Adrenal gland (tissue), 5 donors: ENCODE measurements around the gene DCP1A.

Source experiments
- POLR2A ChIP-seq, 2 donors: fragments of 450-650 bp; IDR thresholded peaks; one replicate each; pipeline ENCODE4 v1.6.1; 2017; ENCODE audit warnings: antibody characterized with exemption in 2 of 2, mild to moderate bottlenecking in 2 of 2, moderate library complexity in 1 of 2
- TF ChIP-seq, protein P1 (sequence below), 6 experiments: fragments of 450-650 bp in 4 of 6; fragments of 200-600 bp in 2 of 6; sonication (generic) in 1 of 6; IDR thresholded peaks; 1 replicate in 5 of 6; 2 replicates in 1 of 6; pipeline versions ENCODE4 v1.5.1 to v1.8.0; 2016 to 2021; ENCODE audit warnings: antibody characterized with exemption in 6 of 6, mild to moderate bottlenecking in 2 of 6, moderate library complexity in 1 of 6
- donor health status: DM: no; HTN: no; CAD: no.

DNA sequence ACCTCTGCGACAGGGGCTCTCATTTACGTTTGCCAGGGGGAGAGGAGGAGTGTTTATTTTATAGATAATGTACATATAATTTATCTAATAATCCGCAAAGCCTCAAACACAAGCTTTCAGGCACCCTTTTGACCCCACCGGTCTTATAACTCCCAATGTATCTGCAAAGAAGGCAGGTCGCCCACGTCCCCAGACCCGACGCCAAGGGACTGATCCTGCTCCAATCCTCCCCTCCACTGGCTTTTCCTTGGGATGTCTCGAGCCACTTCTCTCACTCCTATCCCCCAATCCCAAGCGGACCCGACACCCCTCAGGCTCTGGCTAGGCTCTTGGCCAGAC is 452 bp downstream of the DCP1A start:
- TF ChIP-seq, protein P1, sequence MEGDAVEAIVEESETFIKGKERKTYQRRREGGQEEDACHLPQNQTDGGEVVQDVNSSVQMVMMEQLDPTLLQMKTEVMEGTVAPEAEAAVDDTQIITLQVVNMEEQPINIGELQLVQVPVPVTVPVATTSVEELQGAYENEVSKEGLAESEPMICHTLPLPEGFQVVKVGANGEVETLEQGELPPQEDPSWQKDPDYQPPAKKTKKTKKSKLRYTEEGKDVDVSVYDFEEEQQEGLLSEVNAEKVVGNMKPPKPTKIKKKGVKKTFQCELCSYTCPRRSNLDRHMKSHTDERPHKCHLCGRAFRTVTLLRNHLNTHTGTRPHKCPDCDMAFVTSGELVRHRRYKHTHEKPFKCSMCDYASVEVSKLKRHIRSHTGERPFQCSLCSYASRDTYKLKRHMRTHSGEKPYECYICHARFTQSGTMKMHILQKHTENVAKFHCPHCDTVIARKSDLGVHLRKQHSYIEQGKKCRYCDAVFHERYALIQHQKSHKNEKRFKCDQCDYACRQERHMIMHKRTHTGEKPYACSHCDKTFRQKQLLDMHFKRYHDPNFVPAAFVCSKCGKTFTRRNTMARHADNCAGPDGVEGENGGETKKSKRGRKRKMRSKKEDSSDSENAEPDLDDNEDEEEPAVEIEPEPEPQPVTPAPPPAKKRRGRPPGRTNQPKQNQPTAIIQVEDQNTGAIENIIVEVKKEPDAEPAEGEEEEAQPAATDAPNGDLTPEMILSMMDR (IDR thresholded peaks at IDR 0.05) = no peak
- TF ChIP-seq POLR2A (IDR thresholded peaks at IDR 0.05) = no peak
